ENCODE measurements around the gene ZNF354B. TPM values are rescaled to one million over a fixed set of nuclear protein-coding genes. Genes with fewer than 3 reads are reported as not detected.

Gene ZNF354B
- total RNA-seq (2022; extraction: Qiagen RNA extraction): 4.3 to 5.9 TPM (median 5.7 TPM) in 5 replicates

DNA sequence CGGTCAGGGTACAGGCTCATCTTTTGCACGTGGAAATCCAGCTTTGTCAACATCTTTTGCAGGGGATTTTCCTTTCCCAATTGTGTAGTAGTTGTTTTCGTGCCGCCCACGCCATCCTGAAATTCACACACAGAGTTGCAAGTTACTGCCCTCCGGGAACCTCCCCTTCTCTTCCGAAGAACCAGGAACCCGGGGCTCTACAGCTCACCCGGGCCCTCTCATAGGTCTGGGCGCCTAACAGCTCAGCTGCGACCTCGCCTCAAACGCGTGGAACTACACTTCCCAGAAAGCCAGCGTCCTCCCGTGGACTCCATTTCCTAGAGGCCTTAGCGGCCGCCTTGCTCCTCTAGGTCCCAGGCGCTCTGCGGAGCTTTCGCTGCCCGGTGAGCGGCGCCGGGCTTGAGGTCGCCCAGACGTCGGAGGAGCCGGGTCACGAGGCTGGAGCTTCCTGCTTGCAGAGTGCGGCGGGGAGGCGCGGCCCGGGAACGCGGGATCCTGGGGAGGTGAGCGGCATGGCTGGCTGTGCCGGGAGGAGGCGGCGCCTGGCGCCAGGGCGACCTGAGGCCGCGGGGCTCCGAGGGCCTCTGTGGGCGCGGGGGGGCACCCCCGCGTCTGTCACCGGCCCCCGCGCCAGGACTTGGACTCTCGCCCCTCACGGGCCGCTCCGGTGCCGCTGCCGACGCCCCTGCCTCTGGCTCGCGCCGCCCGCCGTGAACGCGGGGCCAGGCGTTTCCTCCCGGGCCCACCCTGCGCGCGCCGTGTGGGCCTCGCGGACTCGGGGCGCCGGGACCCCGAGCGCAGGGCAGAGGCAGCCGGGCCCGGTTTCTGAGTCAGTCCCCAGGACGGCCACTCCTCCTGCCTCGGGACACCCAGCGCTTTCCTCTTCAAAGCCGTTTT lies at the start of gene ZNF354B:
Gene ZNF354B (plus strand): TSS at position 329 of the 897 bp plus-strand sequence. CDS start 1,095 bp downstream, outside the sequence.

DNA sequence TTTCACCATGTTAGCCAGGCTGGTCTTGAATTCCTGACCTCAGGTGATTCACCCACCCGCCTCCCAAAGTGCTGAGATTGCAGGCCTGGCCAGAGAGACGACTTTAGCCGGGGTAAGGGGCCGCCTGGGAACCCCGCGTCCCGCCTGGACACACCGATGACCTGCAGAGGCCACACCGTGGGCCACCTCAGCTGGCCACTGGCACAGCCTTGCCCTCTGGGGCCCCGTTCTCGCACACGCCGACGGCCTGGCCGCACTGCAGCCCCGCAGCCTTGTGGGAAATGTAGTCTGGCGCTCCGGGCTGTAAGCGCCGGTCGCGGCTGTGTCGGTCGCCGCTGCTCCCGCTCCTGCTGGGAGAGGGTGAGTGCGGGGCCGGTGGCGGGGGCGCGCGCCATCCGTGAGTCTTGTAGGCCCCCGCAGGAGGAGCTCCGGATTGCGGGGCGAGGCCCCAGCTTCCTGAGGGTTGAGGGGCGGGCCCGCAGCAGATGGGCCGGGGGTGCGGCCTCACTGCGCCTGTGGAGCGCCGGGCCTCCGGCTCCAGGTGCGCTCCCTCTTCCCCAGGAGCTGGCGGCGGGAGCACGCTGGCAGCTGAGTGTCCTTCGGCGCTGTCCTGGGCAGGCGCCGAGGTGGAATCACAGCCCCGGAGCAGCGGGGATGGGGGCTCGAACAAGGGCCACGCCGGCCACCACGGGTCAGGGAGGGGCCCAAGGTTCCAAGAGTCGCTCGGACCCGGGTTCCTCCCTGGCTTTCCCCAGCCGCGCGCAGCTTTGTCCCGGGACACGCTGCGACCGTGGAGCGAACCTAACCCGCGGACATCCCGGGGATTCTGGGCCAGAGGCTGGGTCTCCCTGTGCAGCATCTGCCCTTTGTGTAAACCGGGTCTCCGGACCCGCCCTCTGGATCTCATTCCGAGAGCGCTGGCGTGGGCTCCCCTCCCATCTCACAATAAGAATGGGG lies 36.1 kb downstream of the ZNF354B start, which contains the start of gene ZFP2:
Gene ZFP2 (plus strand): TSS at position 299 of the 957 bp plus-strand sequence. CDS start 35,401 bp downstream, outside the sequence.

Other genes starting within 250 kb of the ZNF354B start
- gene CLK4, start 232.9 kb upstream of the ZNF354B start, total RNA-seq (2022; extraction: Qiagen RNA extraction): 9.0 to 11.9 TPM (median 9.3 TPM) in 5 replicates
- 6.2 to 9.3 TPM (median 7.5 TPM) in 5 replicates for gene ZNF354A, start 129.3 kb upstream of the ZNF354B start, total RNA-seq (2022; extraction: Qiagen RNA extraction)
- gene ZFP2, start 36.0 kb downstream of the ZNF354B start, total RNA-seq (2022; extraction: Qiagen RNA extraction): 0.02 TPM in 1 of 5 replicates, not detected in the others
- not detected in 5 replicates for gene ZNF454, start 81.2 kb downstream of the ZNF354B start, total RNA-seq (2022; extraction: Qiagen RNA extraction)
- not detected in 5 replicates for gene GRM6, start 135.4 kb downstream of the ZNF354B start, total RNA-seq (2022; extraction: Qiagen RNA extraction)
- 0.50 to 0.99 TPM (median 0.74 TPM) in 5 replicates for gene ZNF879, start 163.9 kb downstream of the ZNF354B start, total RNA-seq (2022; extraction: Qiagen RNA extraction)
- gene ZNF354C, start 200.4 kb downstream of the ZNF354B start, total RNA-seq (2022; extraction: Qiagen RNA extraction): 0.65 to 0.83 TPM (median 0.77 TPM) in 5 replicates